Activated CD4-positive, alpha-beta memory T cell treated with anti-CD3 and anti-CD28 coated beads, Interleukin-2, amount 10 ng/mL, durations not matched to agents 7 days and 5 days (primary cell): Measurements from ENCODE around the gene TSHZ2. TPM values are rescaled to one million over a fixed set of nuclear protein-coding genes. Genes with fewer than 3 reads are reported as not detected.

Experiments used
- CTCF ChIA-PET: fragments of 350-600 bp; sonication (Branson Sonifier 250); formaldehyde crosslinking; loops from one replicate; lab custom pipeline; 2021; ENCODE audit warnings: antibody characterized with exemption, inconsistent platforms; lab: Charles Lee
- POLR2A ChIA-PET: fragments of 350-600 bp; sonication (Branson Sonifier 250); formaldehyde crosslinking; loops from one replicate; lab custom pipeline; 2021; ENCODE audit warnings: antibody characterized with exemption; lab: Charles Lee
- DNase-seq: peaks from one replicate; pipeline ENCODE4 v3.0.0-alpha.2; 2020
- H3K27ac Mint-ChIP-seq: one replicate; pipeline ENCODE4 v1.8.0; 2021; ENCODE audit warnings: mild to moderate bottlenecking, mixed read lengths
- H3K27me3 Mint-ChIP-seq: one replicate; pipeline ENCODE4 v1.8.0; 2021; ENCODE audit warnings: mixed read lengths
- H3K36me3 Mint-ChIP-seq: one replicate; pipeline ENCODE4 v1.8.0; 2021; ENCODE audit warnings: low read depth, mixed read lengths
- H3K4me1 Mint-ChIP-seq: one replicate; pipeline ENCODE4 v1.8.0; 2021; ENCODE audit warnings: mixed read lengths
- H3K4me3 Mint-ChIP-seq: one replicate; pipeline ENCODE4 v1.8.0; 2021; ENCODE audit warnings: mild to moderate bottlenecking, mixed read lengths
- H3K9me3 Mint-ChIP-seq: one replicate; pipeline ENCODE4 v1.8.0; 2021; ENCODE audit warnings: mixed read lengths
- total RNA-seq, 2 experiments: library from RNA; stranded (reverse); gene quantifications; one replicate each; pipeline ENCODE4 v1.2.3, GENCODE V29; 2021

Gene TSHZ2
- total RNA-seq, 2 experiments from 2014 or later: 5.4 to 7.1 TPM

GRCh38 chr20:53269380-53269779, 297.2 kb downstream of the TSHZ2 start:
- Mint-ChIP-seq H3K4me3 (no peak overlapping the region), H3K27me3 (no peaks in the 10 kb centered on the region), H3K9me3 (no peaks in the 10 kb centered on the region), H3K4me1 (no peaks in the 10 kb centered on the region), H3K27ac (no peak overlapping the region), H3K36me3 (no peaks in the 10 kb centered on the region)
- DNase-seq: no peak
- CTCF ChIA-PET: no interaction called here
- POLR2A ChIA-PET: no interaction called here

GRCh38 chr20:53270792-53271375, 298.7 kb downstream of the TSHZ2 start:
- ChIA-PET POLR2A (no interaction called here), CTCF (no interaction called here)
- H3K9me3 Mint-ChIP-seq: no peaks in the 10 kb centered on the region
- no peaks in the 10 kb centered on the region for H3K27me3 Mint-ChIP-seq
- no peak overlapping the region for H3K4me3 Mint-ChIP-seq
- H3K27ac Mint-ChIP-seq: no peak overlapping the region
- no peak for DNase-seq
- no peaks in the 10 kb centered on the region for H3K4me1 Mint-ChIP-seq
- H3K36me3 Mint-ChIP-seq: no peaks in the 10 kb centered on the region

- Mint-ChIP-seq H3K27me3 (no peaks in the 10 kb centered on the region), H3K9me3 (no peaks in the 10 kb centered on the region), H3K4me1 (no peaks in the 10 kb centered on the region), H3K36me3 (no peaks in the 10 kb centered on the region), H3K27ac (no peak overlapping the region), H3K4me3 (no peak overlapping the region)
- POLR2A ChIA-PET: no interaction called here
- CTCF ChIA-PET: no interaction called here
- no peak for DNase-seq
Measured at GRCh38 chr20:53274365-53274764, 302.2 kb downstream of the TSHZ2 start.

GRCh38 chr20:53274807-53275206, 302.6 kb downstream of the TSHZ2 start:
- CTCF ChIA-PET: no interaction called here
- no peaks in the 10 kb centered on the region for H3K27me3 Mint-ChIP-seq
- H3K9me3 Mint-ChIP-seq: no peaks in the 10 kb centered on the region
- H3K36me3 Mint-ChIP-seq: no peaks in the 10 kb centered on the region
- POLR2A ChIA-PET: no interaction called here
- H3K4me1 Mint-ChIP-seq: no peaks in the 10 kb centered on the region
- H3K27ac Mint-ChIP-seq: no peak overlapping the region
- H3K4me3 Mint-ChIP-seq: no peak overlapping the region
- DNase-seq: no peak

GRCh38 chr20:53276143-53276542, 304.0 kb downstream of the TSHZ2 start:
- Mint-ChIP-seq H3K27me3 (no peaks in the 10 kb centered on the region), H3K9me3 (no peaks in the 10 kb centered on the region), H3K4me3 (no peak overlapping the region), H3K36me3 (no peaks in the 10 kb centered on the region), H3K27ac (no peak overlapping the region), H3K4me1 (no peaks in the 10 kb centered on the region)
- ChIA-PET POLR2A (no interaction called here), CTCF (no interaction called here)
- no peak for DNase-seq

- no peaks in the 10 kb centered on the region for H3K9me3 Mint-ChIP-seq
- DNase-seq: no peak
- CTCF ChIA-PET: no interaction called here
- H3K27ac Mint-ChIP-seq: no peak overlapping the region
- H3K27me3 Mint-ChIP-seq: no peaks in the 10 kb centered on the region
- H3K36me3 Mint-ChIP-seq: no peaks in the 10 kb centered on the region
- POLR2A ChIA-PET: no interaction called here
- no peak overlapping the region for H3K4me3 Mint-ChIP-seq
- H3K4me1 Mint-ChIP-seq: no peaks in the 10 kb centered on the region
Measured at GRCh38 chr20:53278555-53278954, 306.4 kb downstream of the TSHZ2 start.

GRCh38 chr20:53279735-53280134, 307.6 kb downstream of the TSHZ2 start:
- H3K36me3 Mint-ChIP-seq: no peaks in the 10 kb centered on the region
- no peak overlapping the region for H3K27ac Mint-ChIP-seq
- no peaks in the 10 kb centered on the region for H3K9me3 Mint-ChIP-seq
- ChIA-PET CTCF (interaction anchor here (0.5 kb wide), 1 partner anchor 23 kb away, joined by 3 read pairs; no protein-coding TSS in a partner anchor), POLR2A (no interaction called here)
- no peaks in the 10 kb centered on the region for H3K4me1 Mint-ChIP-seq
- DNase-seq: no peak
- H3K27me3 Mint-ChIP-seq: no peaks in the 10 kb centered on the region
- H3K4me3 Mint-ChIP-seq: no peak overlapping the region

- ChIA-PET POLR2A (no interaction called here), CTCF (no interaction called here)
- Mint-ChIP-seq H3K36me3 (no peaks in the 10 kb centered on the region), H3K4me3 (no peak overlapping the region), H3K27ac (no peak overlapping the region), H3K9me3 (no peaks in the 10 kb centered on the region), H3K4me1 (no peaks in the 10 kb centered on the region), H3K27me3 (no peaks in the 10 kb centered on the region)
- no peak for DNase-seq
Measured at GRCh38 chr20:53281557-53282117, 309.5 kb downstream of the TSHZ2 start.

GRCh38 chr20:53282217-53282955, 310.2 kb downstream of the TSHZ2 start:
- no peak for DNase-seq
- peaks cover 3% of the 10 kb centered on the region for H3K27me3 Mint-ChIP-seq
- H3K4me3 Mint-ChIP-seq: no peak overlapping the region
- ChIA-PET POLR2A (no interaction called here), CTCF (no interaction called here)
- no peaks in the 10 kb centered on the region for H3K4me1 Mint-ChIP-seq
- no peaks in the 10 kb centered on the region for H3K36me3 Mint-ChIP-seq
- H3K9me3 Mint-ChIP-seq: no peaks in the 10 kb centered on the region
- H3K27ac Mint-ChIP-seq: no peak overlapping the region

GRCh38 chr20:53283011-53283410, 310.9 kb downstream of the TSHZ2 start:
- Mint-ChIP-seq H3K4me3 (no peak overlapping the region), H3K27ac (no peak overlapping the region), H3K4me1 (no peaks in the 10 kb centered on the region), H3K27me3 (peaks cover 4% of the 10 kb centered on the region), H3K9me3 (no peaks in the 10 kb centered on the region), H3K36me3 (no peaks in the 10 kb centered on the region)
- CTCF ChIA-PET: no interaction called here
- DNase-seq: no peak
- POLR2A ChIA-PET: no interaction called here

GRCh38 chr20:53283597-53283996, 311.4 kb downstream of the TSHZ2 start:
- peaks cover 4% of the 10 kb centered on the region for H3K27me3 Mint-ChIP-seq
- H3K36me3 Mint-ChIP-seq: no peaks in the 10 kb centered on the region
- H3K9me3 Mint-ChIP-seq: no peaks in the 10 kb centered on the region
- no peak overlapping the region for H3K4me3 Mint-ChIP-seq
- no peak overlapping the region for H3K27ac Mint-ChIP-seq
- no peak for DNase-seq
- CTCF ChIA-PET: no interaction called here
- no peaks in the 10 kb centered on the region for H3K4me1 Mint-ChIP-seq
- POLR2A ChIA-PET: no interaction called here

- ChIA-PET POLR2A (no interaction called here), CTCF (no interaction called here)
- Mint-ChIP-seq H3K27ac (no peak overlapping the region), H3K4me3 (no peak overlapping the region), H3K4me1 (no peaks in the 10 kb centered on the region), H3K9me3 (no peaks in the 10 kb centered on the region), H3K27me3 (peaks cover 4% of the 10 kb centered on the region), H3K36me3 (no peaks in the 10 kb centered on the region)
- no peak for DNase-seq
Measured at GRCh38 chr20:53284256-53284655, 312.1 kb downstream of the TSHZ2 start.

- CTCF ChIA-PET: no interaction called here
- DNase-seq: no peak
Measured at GRCh38 chr20:53284696-53285095, 312.5 kb downstream of the TSHZ2 start.

More at GRCh38 chr20:53284696-53285095, 312.5 kb downstream of the TSHZ2 start:
- H3K9me3 Mint-ChIP-seq: no peaks in the 10 kb centered on the region
- peaks cover 4% of the 10 kb centered on the region for H3K27me3 Mint-ChIP-seq
- POLR2A ChIA-PET: no interaction called here
- H3K4me3 Mint-ChIP-seq: no peak overlapping the region
- no peaks in the 10 kb centered on the region for H3K36me3 Mint-ChIP-seq
- H3K27ac Mint-ChIP-seq: no peak overlapping the region
- no peaks in the 10 kb centered on the region for H3K4me1 Mint-ChIP-seq
